ENCODE results near the gene PIK3C2B. TPM values are rescaled to one million over a fixed set of nuclear protein-coding genes. Genes with fewer than 3 reads are reported as not detected.
A peak's percentile ranks its signal among the peaks of the same experiment; 100 is the strongest.

Gene PIK3C2B
- total RNA-seq, 2 donors from 2014 or later: 67.6 to 85.5 TPM

DNA sequence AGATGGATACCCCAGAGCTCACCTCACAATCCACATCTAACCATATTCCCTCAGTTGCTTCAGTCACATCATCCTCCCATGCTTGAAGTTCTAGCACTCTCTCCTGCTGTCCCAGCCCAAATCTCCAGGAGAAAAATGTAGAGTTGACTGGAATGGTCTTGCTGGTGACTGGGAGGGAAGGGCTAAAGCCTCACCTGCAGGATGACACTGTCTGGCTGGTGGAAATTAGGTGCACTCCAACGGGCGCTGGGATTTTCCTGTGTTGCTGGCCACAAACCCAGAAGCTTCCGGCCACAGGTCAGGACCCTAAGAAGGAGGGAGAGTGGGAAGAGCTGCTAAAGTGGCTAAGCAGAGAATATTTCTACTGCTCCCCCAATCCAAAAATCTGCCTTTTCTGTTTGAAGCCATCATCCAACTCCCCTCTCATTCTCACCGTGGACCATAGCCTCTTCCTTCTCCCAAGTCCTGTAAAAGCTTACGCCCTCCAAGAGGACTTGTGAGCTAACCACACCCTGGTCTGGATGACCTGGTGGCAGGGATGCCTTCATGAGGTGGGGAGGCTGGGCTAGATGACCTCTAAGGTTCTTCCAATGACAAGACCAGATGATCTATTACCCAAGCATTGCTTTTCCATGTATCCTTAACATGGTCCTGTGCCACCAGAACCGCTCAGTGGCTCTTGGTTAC is 45.5 kb downstream of the PIK3C2B start:
- peaks cover 24% of the 10 kb centered on the region for H3K4me1 ChIP-seq
- peaks cover 11% of the 10 kb centered on the region for H3K36me3 ChIP-seq
- H3K9me3 ChIP-seq: no peaks in the 10 kb centered on the region
- no peak for DNase-seq
- no peaks in the 10 kb centered on the region for H3K27me3 ChIP-seq
- TF ChIP-seq, protein P1, sequence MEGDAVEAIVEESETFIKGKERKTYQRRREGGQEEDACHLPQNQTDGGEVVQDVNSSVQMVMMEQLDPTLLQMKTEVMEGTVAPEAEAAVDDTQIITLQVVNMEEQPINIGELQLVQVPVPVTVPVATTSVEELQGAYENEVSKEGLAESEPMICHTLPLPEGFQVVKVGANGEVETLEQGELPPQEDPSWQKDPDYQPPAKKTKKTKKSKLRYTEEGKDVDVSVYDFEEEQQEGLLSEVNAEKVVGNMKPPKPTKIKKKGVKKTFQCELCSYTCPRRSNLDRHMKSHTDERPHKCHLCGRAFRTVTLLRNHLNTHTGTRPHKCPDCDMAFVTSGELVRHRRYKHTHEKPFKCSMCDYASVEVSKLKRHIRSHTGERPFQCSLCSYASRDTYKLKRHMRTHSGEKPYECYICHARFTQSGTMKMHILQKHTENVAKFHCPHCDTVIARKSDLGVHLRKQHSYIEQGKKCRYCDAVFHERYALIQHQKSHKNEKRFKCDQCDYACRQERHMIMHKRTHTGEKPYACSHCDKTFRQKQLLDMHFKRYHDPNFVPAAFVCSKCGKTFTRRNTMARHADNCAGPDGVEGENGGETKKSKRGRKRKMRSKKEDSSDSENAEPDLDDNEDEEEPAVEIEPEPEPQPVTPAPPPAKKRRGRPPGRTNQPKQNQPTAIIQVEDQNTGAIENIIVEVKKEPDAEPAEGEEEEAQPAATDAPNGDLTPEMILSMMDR (IDR thresholded peaks at IDR 0.05): no peak
- intact Hi-C loops (cut with DNase I): no loop called here
- H3K27ac ChIP-seq: peak overlapping the region; percentile 97
- H3K4me3 ChIP-seq: no peak overlapping the region
- H3K9ac ChIP-seq (ENCODE audit: low read depth in 2 of 2, low read length in 2 of 2): peak overlapping the region in 1 of 2 donors; percentile 88

DNA sequence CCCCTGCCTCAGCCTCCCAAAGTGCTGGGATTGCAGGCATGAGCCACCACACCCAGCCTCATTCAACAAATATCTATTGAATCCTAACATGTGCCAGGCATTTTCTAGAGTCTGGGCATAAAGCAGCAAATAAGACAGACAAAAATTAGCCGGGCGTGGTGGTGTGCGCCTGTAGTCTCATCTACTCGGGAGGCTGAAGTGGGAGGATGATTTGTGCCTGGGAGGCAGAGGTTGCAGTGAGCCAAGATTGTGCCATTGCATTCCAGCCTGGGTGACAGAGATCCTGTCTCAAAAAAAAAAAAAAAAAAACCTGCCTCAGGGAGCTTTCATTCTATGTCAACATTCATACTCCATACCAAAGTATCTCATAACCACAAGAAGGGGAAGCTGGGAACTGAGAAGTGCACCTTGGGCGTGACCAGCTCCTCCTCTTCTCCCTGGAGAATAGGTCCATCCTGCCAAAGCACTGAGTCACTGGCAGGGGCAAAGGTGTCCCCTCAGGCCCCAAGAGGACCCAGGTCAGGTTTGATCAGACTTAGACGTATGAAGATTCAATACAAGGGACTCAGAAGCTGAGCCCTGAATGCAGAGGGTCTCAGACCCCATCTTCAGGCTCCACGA is 46.2 kb downstream of the PIK3C2B start:
- peak overlapping the region; percentile 97 for H3K27ac ChIP-seq
- no peaks in the 10 kb centered on the region for H3K9me3 ChIP-seq
- H3K9ac ChIP-seq (ENCODE audit: low read depth in 2 of 2, low read length in 2 of 2): peak overlapping the region in 1 of 2 donors; percentile 38
- no peaks in the 10 kb centered on the region for H3K27me3 ChIP-seq
- peaks cover 24% of the 10 kb centered on the region for H3K4me1 ChIP-seq
- DNase-seq: peak; percentile 87
- intact Hi-C loops (cut with DNase I): no loop called here
- peaks cover 11% of the 10 kb centered on the region for H3K36me3 ChIP-seq
- TF ChIP-seq, protein P1 (IDR thresholded peaks at IDR 0.05): no peak
- no peak overlapping the region for H3K4me3 ChIP-seq

DNA sequence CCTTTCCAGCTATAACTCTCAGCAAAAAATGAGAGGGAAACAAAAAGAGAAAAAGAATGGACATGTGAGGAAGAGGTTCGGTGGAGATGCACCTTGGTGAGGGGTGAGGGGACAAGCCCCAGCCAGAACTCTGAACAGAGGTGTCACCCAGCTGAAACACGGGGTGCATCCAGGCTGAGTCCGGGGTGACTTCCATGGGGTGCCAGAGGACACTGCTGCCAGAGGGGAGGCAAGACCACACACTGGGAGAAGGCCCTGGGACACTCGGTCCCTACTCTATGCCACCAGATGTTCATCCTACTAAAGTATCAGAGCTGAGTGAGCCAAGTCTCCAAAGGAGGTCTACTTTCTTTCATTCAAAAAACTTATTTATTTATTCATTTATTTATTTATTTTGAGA is 46.9 kb downstream of the PIK3C2B start:
- peak overlapping the region; percentile 74 for H3K27ac ChIP-seq
- no peaks in the 10 kb centered on the region for H3K9me3 ChIP-seq
- intact Hi-C loops (cut with DNase I): loop anchor here (2.0 kb wide), 1 partner anchor 55 kb away; no protein-coding TSS in a partner anchor
- no peak for DNase-seq
- no peak overlapping the region for H3K9ac ChIP-seq (ENCODE audit: low read depth in 2 of 2, low read length in 2 of 2)
- peaks cover 11% of the 10 kb centered on the region for H3K36me3 ChIP-seq
- TF ChIP-seq, protein P1 (IDR thresholded peaks at IDR 0.05): no peak
- H3K4me1 ChIP-seq: peaks cover 20% of the 10 kb centered on the region
- H3K27me3 ChIP-seq: no peaks in the 10 kb centered on the region
- no peak overlapping the region for H3K4me3 ChIP-seq

DNA sequence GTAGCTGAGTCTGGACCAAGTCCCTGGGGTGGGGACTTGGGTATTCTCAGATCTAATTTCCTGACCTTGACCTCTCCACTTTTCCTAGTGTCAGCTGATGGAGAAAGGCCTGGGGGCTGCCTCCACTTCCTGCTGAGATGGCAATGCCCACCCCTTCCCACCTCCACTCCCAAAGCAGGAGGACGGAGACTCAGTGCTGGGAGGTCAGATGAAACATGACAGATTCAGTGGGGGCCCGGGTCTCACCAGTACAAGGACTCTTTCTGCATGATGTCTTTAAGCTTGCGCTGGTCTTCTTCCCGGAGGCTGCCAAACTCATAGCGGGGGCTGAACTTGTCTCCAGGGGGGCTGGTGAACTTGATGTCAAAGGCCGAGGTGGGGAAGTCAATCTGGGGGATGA is 47.4 kb downstream of the PIK3C2B start:
- H3K9me3 ChIP-seq: no peaks in the 10 kb centered on the region
- H3K4me1 ChIP-seq: peaks cover 20% of the 10 kb centered on the region
- peaks cover 11% of the 10 kb centered on the region for H3K36me3 ChIP-seq
- no peak overlapping the region for H3K4me3 ChIP-seq
- TF ChIP-seq, protein P1 (IDR thresholded peaks at IDR 0.05): no peak
- peak overlapping the region in 1 of 2 donors; percentile 35 for H3K9ac ChIP-seq (ENCODE audit: low read depth in 2 of 2, low read length in 2 of 2)
- intact Hi-C loops (cut with DNase I): loop anchor here (2.0 kb wide), 1 partner anchor 56 kb away; no protein-coding TSS in a partner anchor
- H3K27me3 ChIP-seq: no peaks in the 10 kb centered on the region
- DNase-seq: no peak
- H3K27ac ChIP-seq: no peak overlapping the region

DNA sequence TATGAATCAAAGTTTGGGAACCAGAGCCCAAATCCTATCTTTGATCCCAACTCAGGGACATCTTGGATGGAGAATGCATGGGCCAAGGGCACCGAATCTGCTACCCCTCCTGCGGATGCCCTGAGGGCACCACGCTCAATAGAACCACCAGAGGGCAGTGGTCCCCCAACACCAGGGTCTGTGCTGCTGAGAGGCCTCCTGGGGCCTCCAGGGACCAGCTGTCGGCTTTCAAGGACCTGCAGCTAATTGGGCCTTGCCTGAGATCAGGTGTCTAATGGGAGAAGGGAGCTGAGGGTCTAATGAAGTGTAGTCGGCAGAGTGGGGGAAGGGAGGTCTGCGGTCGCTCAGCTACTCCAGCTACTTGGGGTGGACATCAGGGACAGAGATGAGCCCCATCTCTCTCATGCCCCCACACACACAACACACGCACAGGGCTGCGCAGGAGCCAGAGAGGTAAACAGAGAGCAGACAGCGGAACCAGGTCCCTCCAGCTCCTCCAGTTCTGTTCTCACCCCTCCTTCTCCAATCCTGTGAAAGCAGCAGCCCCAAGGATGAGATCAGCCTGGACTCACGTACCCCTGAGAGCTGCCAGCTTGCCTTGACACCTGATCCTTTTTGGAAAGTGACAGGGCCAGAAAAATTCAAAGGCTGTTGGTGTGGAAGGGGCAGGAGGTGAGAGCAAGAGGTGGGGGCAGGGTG is 48.0 kb downstream of the PIK3C2B start:
- Histone ChIP-seq H3K9ac (ENCODE audit: low read depth in 2 of 2, low read length in 2 of 2) (peak overlapping the region in 1 of 2 donors; percentile 35), H3K4me1 (peaks cover 20% of the 10 kb centered on the region), H3K27ac (no peak overlapping the region), H3K4me3 (no peak overlapping the region), H3K36me3 (peaks cover 11% of the 10 kb centered on the region), H3K9me3 (no peaks in the 10 kb centered on the region), H3K27me3 (no peaks in the 10 kb centered on the region)
- DNase-seq: peak; percentile 79
- intact Hi-C loops (cut with DNase I): loop anchor here (2.0 kb wide), 1 partner anchor 56 kb away; no protein-coding TSS in a partner anchor
- TF ChIP-seq, protein P1 (IDR thresholded peaks at IDR 0.05): peak; percentile 64

Measured in colonic mucosa (tissue), 4 donors.